HCT116 (cell line): ENCODE measurements around the gene NOXA1.
"Not testable (repeated sequence)": the region's sequence is repeated elsewhere in the genome, so short reads cannot be mapped to it uniquely, and the experiment has no call there.

ENCODE experiments used
- CEBPB ChIP-seq: IDR thresholded peaks from 2 replicates; pipeline ENCODE4 v1.6.1; 2012; ENCODE audit warnings: low read depth
- CTCF ChIP-seq, 3 experiments: fragments of 200-600 bp in 1 of 3; sonication (generic) in 1 of 3; IDR thresholded peaks in 2 of 3; conservative IDR thresholded peaks in 1 of 3; 2 replicates each; pipeline ENCODE4 v1.5.1; 2012 to 2017; ENCODE audit warnings: low read depth in 2 of 3, low read length in 2 of 3, antibody characterized with exemption in 1 of 3, borderline replicate concordance in 1 of 3, control low read depth in 1 of 3, mild to moderate bottlenecking in 1 of 3, mixed read lengths in 1 of 3, mixed run types in 1 of 3, moderate library complexity in 1 of 3; ENCODE audit not compliant: insufficient read depth in 1 of 3
- EGR1 ChIP-seq: IDR thresholded peaks from 2 replicates; pipeline ENCODE4 v1.6.1; 2012; ENCODE audit warnings: low read depth
- ELF1 ChIP-seq: IDR thresholded peaks from 2 replicates; pipeline ENCODE4 v1.6.1; 2012; ENCODE audit warnings: low read depth, borderline replicate concordance
- EZH2phosphoT487 ChIP-seq: fragments of 200-600 bp; IDR thresholded peaks from 2 replicates; pipeline ENCODE4 v1.6.1; 2018; ENCODE audit warnings: antibody characterized with exemption, borderline replicate concordance
- FOSL1 ChIP-seq: IDR thresholded peaks from 2 replicates; pipeline ENCODE4 v1.6.1; 2012; ENCODE audit warnings: low read depth
- POLR2A ChIP-seq: IDR thresholded peaks from 2 replicates; pipeline ENCODE4 v1.7.0; 2011; ENCODE audit warnings: borderline replicate concordance; ENCODE audit not compliant: insufficient read depth, insufficient read length; ENCODE audit errors: extremely low read depth
- REST ChIP-seq: IDR thresholded peaks from 2 replicates; pipeline ENCODE4 v1.6.1; 2012; ENCODE audit warnings: low read depth
- SP1 ChIP-seq: IDR thresholded peaks from 2 replicates; pipeline ENCODE4 v1.6.1; 2012; ENCODE audit warnings: low read depth
- SRF ChIP-seq: IDR thresholded peaks from 2 replicates; pipeline ENCODE4 v1.6.1; 2012; ENCODE audit warnings: low read depth
- ZNF274 ChIP-seq: fragments of 200-500 bp; sonication (Bioruptor generic); IDR thresholded peaks from 2 replicates; pipeline ENCODE4 v1.6.1; 2014; ENCODE audit warnings: mild to moderate bottlenecking, low read depth, low read length, inconsistent platforms
- TF ChIP-seq, protein P1 (sequence below): IDR thresholded peaks from 2 replicates; pipeline ENCODE4 v1.6.1; 2012
- TF ChIP-seq, protein P2 (sequence below): IDR thresholded peaks from 2 replicates; pipeline ENCODE4 v1.6.1; 2011; ENCODE audit warnings: mild to moderate bottlenecking, low read length, moderate library complexity; ENCODE audit not compliant: insufficient replicate concordance; ENCODE audit errors: extremely low read depth

GRCh38 chr9:137451264-137452005 lies 28.2 kb downstream of the NOXA1 start:
- not testable (repeated sequence) for TF ChIP-seq POLR2A; EGR1; SP1; EZH2phosphoT487; FOSL1; SRF; CTCF (IDR thresholded peaks at IDR 0.05 in 2 of 3, conservative IDR thresholded peaks at IDR 0.05 in 1 of 3; ENCODE audit: borderline replicate concordance in 1 of 3, insufficient read depth in 1 of 3, low read depth in 2 of 3, low read length in 2 of 3); REST; ZNF274; ELF1; CEBPB
- TF ChIP-seq, protein P1, sequence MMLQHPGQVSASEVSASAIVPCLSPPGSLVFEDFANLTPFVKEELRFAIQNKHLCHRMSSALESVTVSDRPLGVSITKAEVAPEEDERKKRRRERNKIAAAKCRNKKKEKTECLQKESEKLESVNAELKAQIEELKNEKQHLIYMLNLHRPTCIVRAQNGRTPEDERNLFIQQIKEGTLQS = not testable (repeated sequence)
- TF ChIP-seq, protein P2, sequence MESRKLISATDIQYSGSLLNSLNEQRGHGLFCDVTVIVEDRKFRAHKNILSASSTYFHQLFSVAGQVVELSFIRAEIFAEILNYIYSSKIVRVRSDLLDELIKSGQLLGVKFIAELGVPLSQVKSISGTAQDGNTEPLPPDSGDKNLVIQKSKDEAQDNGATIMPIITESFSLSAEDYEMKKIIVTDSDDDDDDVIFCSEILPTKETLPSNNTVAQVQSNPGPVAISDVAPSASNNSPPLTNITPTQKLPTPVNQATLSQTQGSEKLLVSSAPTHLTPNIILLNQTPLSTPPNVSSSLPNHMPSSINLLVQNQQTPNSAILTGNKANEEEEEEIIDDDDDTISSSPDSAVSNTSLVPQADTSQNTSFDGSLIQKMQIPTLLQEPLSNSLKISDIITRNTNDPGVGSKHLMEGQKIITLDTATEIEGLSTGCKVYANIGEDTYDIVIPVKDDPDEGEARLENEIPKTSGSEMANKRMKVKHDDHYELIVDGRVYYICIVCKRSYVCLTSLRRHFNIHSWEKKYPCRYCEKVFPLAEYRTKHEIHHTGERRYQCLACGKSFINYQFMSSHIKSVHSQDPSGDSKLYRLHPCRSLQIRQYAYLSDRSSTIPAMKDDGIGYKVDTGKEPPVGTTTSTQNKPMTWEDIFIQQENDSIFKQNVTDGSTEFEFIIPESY = not testable (repeated sequence)
